ENCODE data around the gene SPEG. TPM values are rescaled to one million over a fixed set of nuclear protein-coding genes. Genes with fewer than 3 reads are reported as not detected.

Gene SPEG
- total RNA-seq, 1 donor from 2014 or later = 0.09 TPM

DNA sequence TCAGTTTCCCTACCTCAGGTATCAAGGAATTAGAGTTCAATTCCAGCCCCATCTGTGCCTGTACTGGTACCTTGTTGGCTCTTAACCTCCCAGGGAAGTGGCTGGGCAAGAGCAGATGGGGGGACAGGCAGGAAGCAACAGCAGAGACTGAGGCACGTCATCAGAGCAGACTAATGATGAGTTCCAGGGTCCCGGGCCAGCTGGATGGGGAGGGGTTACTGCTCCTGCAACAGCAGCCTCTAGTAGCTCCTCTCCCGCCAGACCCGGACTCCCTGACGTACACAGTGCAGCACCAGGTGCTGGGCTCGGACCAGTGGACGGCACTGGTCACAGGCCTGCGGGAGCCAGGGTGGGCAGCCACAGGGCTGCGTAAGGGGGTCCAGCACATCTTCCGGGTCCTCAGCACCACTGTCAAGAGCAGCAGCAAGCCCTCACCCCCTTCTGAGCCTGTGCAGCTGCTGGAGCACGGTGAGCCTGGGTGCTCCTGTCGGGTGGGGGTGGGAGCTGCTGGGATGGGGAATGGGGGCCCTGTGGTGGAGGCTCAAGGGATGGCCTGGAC lies 38.1 kb downstream of the SPEG start:
- TF ChIP-seq, protein P1, sequence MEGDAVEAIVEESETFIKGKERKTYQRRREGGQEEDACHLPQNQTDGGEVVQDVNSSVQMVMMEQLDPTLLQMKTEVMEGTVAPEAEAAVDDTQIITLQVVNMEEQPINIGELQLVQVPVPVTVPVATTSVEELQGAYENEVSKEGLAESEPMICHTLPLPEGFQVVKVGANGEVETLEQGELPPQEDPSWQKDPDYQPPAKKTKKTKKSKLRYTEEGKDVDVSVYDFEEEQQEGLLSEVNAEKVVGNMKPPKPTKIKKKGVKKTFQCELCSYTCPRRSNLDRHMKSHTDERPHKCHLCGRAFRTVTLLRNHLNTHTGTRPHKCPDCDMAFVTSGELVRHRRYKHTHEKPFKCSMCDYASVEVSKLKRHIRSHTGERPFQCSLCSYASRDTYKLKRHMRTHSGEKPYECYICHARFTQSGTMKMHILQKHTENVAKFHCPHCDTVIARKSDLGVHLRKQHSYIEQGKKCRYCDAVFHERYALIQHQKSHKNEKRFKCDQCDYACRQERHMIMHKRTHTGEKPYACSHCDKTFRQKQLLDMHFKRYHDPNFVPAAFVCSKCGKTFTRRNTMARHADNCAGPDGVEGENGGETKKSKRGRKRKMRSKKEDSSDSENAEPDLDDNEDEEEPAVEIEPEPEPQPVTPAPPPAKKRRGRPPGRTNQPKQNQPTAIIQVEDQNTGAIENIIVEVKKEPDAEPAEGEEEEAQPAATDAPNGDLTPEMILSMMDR (IDR thresholded peaks at IDR 0.05) = no peak
- Mint-ChIP-seq H3K27me3 (peaks cover 26% of the 10 kb centered on the region), H3K27ac (no peak overlapping the region), H3K9me3 (no peaks in the 10 kb centered on the region), H3K36me3 (ENCODE audit: low read depth) (no peaks in the 10 kb centered on the region), H3K4me1 (peaks cover 2% of the 10 kb centered on the region), H3K4me3 (no peak overlapping the region)
- CTCF ChIA-PET = interaction anchor here (0.8 kb wide), 1 partner anchor 57 kb away, joined by 3 read pairs; no protein-coding TSS in a partner anchor
- POLR2A ChIA-PET = no interaction called here
- DNase-seq (no peak), ATAC-seq (ENCODE audit: low read depth) (no peak)
- intact Hi-C loops (cut with micrococcal nuclease) = no loop called here

DNA sequence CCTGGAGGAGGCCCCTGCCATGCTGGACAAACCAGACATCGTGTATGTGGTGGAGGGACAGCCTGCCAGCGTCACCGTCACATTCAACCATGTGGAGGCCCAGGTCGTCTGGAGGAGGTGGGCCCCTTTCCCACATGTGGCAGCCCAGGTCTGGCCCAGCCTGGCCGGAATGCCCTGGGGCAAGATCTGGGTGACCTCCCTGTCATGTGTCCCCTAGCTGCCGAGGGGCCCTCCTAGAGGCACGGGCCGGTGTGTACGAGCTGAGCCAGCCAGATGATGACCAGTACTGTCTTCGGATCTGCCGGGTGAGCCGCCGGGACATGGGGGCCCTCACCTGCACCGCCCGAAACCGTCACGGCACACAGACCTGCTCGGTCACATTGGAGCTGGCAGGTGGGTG lies 38.9 kb downstream of the SPEG start:
- no peak for DNase-seq
- ATAC-seq (ENCODE audit: low read depth) = no peak
- intact Hi-C loops (cut with micrococcal nuclease) = no loop called here
- TF ChIP-seq, protein P1 (IDR thresholded peaks at IDR 0.05) = no peak
- CTCF ChIA-PET = no interaction called here
- H3K36me3 Mint-ChIP-seq (ENCODE audit: low read depth) = no peaks in the 10 kb centered on the region
- H3K4me3 Mint-ChIP-seq = no peak overlapping the region
- no peaks in the 10 kb centered on the region for H3K9me3 Mint-ChIP-seq
- H3K27ac Mint-ChIP-seq = no peak overlapping the region
- H3K4me1 Mint-ChIP-seq = peaks cover 2% of the 10 kb centered on the region
- peaks cover 26% of the 10 kb centered on the region for H3K27me3 Mint-ChIP-seq
- POLR2A ChIA-PET = no interaction called here

DNA sequence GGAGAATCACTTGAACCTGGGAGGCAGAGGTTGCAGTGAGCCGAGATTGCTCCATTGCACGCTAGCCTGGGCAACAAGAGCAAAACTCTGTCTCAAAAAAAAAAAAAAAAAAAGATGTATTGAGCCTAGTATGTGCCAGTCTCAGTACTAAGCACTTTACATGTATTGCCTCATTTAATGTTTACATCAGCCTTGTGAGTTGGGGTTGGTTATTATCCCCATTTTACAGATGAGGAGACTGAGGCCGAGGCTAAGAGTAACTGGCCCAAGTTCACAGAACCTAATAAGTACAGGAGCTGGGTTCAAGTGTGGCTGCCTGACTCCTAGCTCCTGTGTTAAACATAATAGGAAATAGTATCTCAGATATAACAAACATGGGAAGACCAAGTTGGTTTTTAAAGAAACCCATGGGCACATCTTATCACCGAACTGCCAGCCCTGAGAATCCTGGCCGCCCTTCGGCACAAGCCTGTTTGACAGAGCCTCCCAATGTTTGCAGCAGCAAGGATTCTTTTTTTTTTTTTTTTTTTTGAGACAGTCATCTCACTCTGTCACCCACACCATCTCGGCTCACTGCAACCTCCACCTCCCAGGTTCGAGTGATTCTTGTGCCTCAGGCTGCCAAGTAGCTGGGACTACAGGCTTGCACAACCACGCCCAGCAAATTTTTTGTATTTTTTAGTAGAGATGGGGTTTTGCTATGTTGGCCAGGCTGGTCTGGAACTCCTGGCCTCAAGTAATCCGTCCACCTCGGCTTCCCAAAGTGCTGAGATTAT lies 39.8 kb downstream of the SPEG start:
- ChIA-PET CTCF (interaction anchor here (3.0 kb wide), 1 partner anchor 56 kb away, joined by 9 read pairs; no protein-coding TSS in a partner anchor), POLR2A (no interaction called here)
- peaks cover 2% of the 10 kb centered on the region for H3K4me1 Mint-ChIP-seq
- DNase-seq (no peak), ATAC-seq (ENCODE audit: low read depth) (no peak)
- no peaks in the 10 kb centered on the region for H3K9me3 Mint-ChIP-seq
- TF ChIP-seq, protein P1 (IDR thresholded peaks at IDR 0.05) = no peak
- no peak overlapping the region for H3K4me3 Mint-ChIP-seq
- H3K27ac Mint-ChIP-seq = no peak overlapping the region
- H3K27me3 Mint-ChIP-seq = peaks cover 29% of the 10 kb centered on the region
- H3K36me3 Mint-ChIP-seq (ENCODE audit: low read depth) = no peaks in the 10 kb centered on the region
- intact Hi-C loops (cut with micrococcal nuclease) = no loop called here

DNA sequence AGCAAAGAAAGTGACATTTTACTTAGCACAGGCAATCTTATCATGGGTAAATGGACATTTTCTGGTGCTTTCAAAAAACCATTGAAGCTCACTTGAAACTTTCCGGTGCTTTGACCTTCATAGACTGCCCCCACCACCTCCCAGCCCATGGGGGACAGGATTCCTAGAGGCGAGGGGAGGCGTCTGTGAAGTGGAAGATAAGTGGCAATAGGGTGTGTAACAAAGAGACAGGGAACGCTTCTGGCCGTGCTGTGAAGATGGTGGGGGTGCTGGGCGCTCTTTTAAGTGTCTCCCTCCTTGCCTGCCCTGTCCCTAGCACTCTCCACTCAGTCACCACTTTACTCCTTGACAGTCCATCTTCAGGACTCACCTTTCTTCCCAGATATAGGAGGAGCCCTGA lies 40.6 kb downstream of the SPEG start:
- TF ChIP-seq, protein P1 (IDR thresholded peaks at IDR 0.05) = no peak
- CTCF ChIA-PET = interaction anchor here (3.0 kb wide), 1 partner anchor 55 kb away, joined by 9 read pairs; no protein-coding TSS in a partner anchor
- H3K27ac Mint-ChIP-seq = no peak overlapping the region
- no peaks in the 10 kb centered on the region for H3K9me3 Mint-ChIP-seq
- DNase-seq (no peak), ATAC-seq (ENCODE audit: low read depth) (no peak)
- intact Hi-C loops (cut with micrococcal nuclease) = no loop called here
- POLR2A ChIA-PET = no interaction called here
- H3K4me3 Mint-ChIP-seq = no peak overlapping the region
- H3K27me3 Mint-ChIP-seq = peaks cover 32% of the 10 kb centered on the region
- H3K36me3 Mint-ChIP-seq (ENCODE audit: low read depth) = no peaks in the 10 kb centered on the region
- H3K4me1 Mint-ChIP-seq = peaks cover 2% of the 10 kb centered on the region
